Measurements from ENCODE around the gene RGS7. TPM values are rescaled to one million over a fixed set of nuclear protein-coding genes. Genes with fewer than 3 reads are reported as not detected.

RGS7 gene
- total RNA-seq, 2 experiments from 2014 or later: not detected

- POLR2A ChIA-PET: no interaction called here
- Histone ChIP-seq H3K36me3 (ENCODE audit: insufficient read depth, low read length) (no peaks in the 10 kb centered on the region), H3K27me3 (ENCODE audit: control insufficient read depth in 1 of 2, insufficient read depth in 2 of 2, low read length in 2 of 2) (no peaks in the 10 kb centered on the region), H3K4me1 (ENCODE audit: insufficient read depth, low read length) (no peaks in the 10 kb centered on the region), H3K9me3 (ENCODE audit: control insufficient read depth in 1 of 2, insufficient read depth in 1 of 2, low read length in 2 of 2) (peaks cover 0 to 7% of the 10 kb centered on the region in 2 experiments), H3K27ac (ENCODE audit: low read depth in 1 of 2, low read length in 2 of 2) (no peak overlapping the region), H3K4me3 (ENCODE audit: low read length) (no peak overlapping the region)
- H3K27ac Mint-ChIP-seq: no peak overlapping the region
- H3K27me3 Mint-ChIP-seq: no peaks in the 10 kb centered on the region
- intact Hi-C loops (cut with DNase I, micrococcal nuclease): no loop called here
- no peak for ATAC-seq (ENCODE audit: poor library complexity)
- no peaks in the 10 kb centered on the region for H3K36me3 Mint-ChIP-seq (ENCODE audit: low read depth)
- DNase-seq: no peak
- no peak overlapping the region for H3K4me3 Mint-ChIP-seq
- no peaks in the 10 kb centered on the region for H3K4me1 Mint-ChIP-seq (ENCODE audit: low read depth)
- CTCF ChIA-PET: no interaction called here
- peaks cover 6% of the 10 kb centered on the region for H3K9me3 Mint-ChIP-seq
- TF ChIP-seq CTCF (IDR thresholded peaks at IDR 0.05): no peak
Observed at GRCh38 chr1:240816472-240816871, 540.5 kb downstream of the RGS7 start.

GRCh38 chr1:240813720-240814119, 543.3 kb downstream of the RGS7 start:
- no peak overlapping the region for H3K4me3 Mint-ChIP-seq
- no peak for TF ChIP-seq CTCF (IDR thresholded peaks at IDR 0.05)
- no peak for ATAC-seq (ENCODE audit: poor library complexity)
- Histone ChIP-seq H3K27ac (ENCODE audit: low read depth in 1 of 2, low read length in 2 of 2) (no peak overlapping the region), H3K36me3 (ENCODE audit: insufficient read depth, low read length) (no peaks in the 10 kb centered on the region), H3K4me1 (ENCODE audit: insufficient read depth, low read length) (no peaks in the 10 kb centered on the region), H3K4me3 (ENCODE audit: low read length) (no peak overlapping the region), H3K27me3 (ENCODE audit: control insufficient read depth in 1 of 2, insufficient read depth in 2 of 2, low read length in 2 of 2) (no peaks in the 10 kb centered on the region), H3K9me3 (ENCODE audit: control insufficient read depth in 1 of 2, insufficient read depth in 1 of 2, low read length in 2 of 2) (peaks cover 0 to 4% of the 10 kb centered on the region in 2 experiments)
- intact Hi-C loops (cut with DNase I, micrococcal nuclease): no loop called here
- ChIA-PET POLR2A (no interaction called here), CTCF (no interaction called here)
- no peaks in the 10 kb centered on the region for H3K27me3 Mint-ChIP-seq
- no peak overlapping the region for H3K27ac Mint-ChIP-seq
- H3K4me1 Mint-ChIP-seq (ENCODE audit: low read depth): no peaks in the 10 kb centered on the region
- no peaks in the 10 kb centered on the region for H3K36me3 Mint-ChIP-seq (ENCODE audit: low read depth)
- no peak for DNase-seq
- H3K9me3 Mint-ChIP-seq: peaks cover 6% of the 10 kb centered on the region

- H3K27me3 Mint-ChIP-seq: no peaks in the 10 kb centered on the region
- H3K9me3 ChIP-seq (ENCODE audit: control insufficient read depth in 1 of 2, insufficient read depth in 1 of 2, low read length in 2 of 2): no peaks in the 10 kb centered on the region
- H3K9me3 Mint-ChIP-seq: peaks cover 6% of the 10 kb centered on the region
- H3K4me3 Mint-ChIP-seq: no peak overlapping the region
- ChIA-PET CTCF (no interaction called here), POLR2A (no interaction called here)
- no peaks in the 10 kb centered on the region for H3K4me1 Mint-ChIP-seq (ENCODE audit: low read depth)
- H3K36me3 ChIP-seq (ENCODE audit: insufficient read depth, low read length): no peaks in the 10 kb centered on the region
- no peak overlapping the region for H3K4me3 ChIP-seq (ENCODE audit: low read length)
- H3K27ac Mint-ChIP-seq: no peak overlapping the region
- no peak for ATAC-seq (ENCODE audit: poor library complexity)
- DNase-seq: no peak
- H3K27me3 ChIP-seq (ENCODE audit: control insufficient read depth in 1 of 2, insufficient read depth in 2 of 2, low read length in 2 of 2): no peaks in the 10 kb centered on the region
- no peaks in the 10 kb centered on the region for H3K36me3 Mint-ChIP-seq (ENCODE audit: low read depth)
- intact Hi-C loops (cut with DNase I, micrococcal nuclease): no loop called here
- no peaks in the 10 kb centered on the region for H3K4me1 ChIP-seq (ENCODE audit: insufficient read depth, low read length)
- TF ChIP-seq CTCF (IDR thresholded peaks at IDR 0.05): no peak
- H3K27ac ChIP-seq (ENCODE audit: low read depth in 1 of 2, low read length in 2 of 2): no peak overlapping the region
Observed at GRCh38 chr1:240811256-240811655, 545.7 kb downstream of the RGS7 start.
